ENCODE measurements around the gene SH3GL3.

DNA sequence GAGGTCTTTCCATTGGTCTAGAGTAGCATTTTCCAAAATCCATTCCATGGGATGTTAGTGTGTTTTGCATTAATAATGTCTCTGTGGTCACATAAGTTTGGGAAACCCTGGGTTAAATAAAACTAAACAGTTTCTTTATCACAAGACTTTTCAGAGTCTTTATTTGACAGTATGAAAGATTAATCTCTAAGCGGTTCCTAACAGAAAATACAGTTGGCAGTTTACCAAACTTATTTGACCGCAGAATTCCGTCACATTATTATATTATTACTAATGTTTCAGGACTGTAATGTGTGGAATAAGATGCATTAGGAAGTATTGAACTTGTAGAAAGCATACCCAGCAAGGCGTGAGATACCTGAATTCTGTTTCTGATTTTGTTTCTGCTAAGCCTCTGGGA is 135.2 kb downstream of the SH3GL3 start:
- TF ChIP-seq ZNF274 (IDR thresholded peaks at IDR 0.05; ENCODE audit: low read depth, low read length) (no peak), YY1 (IDR thresholded peaks at IDR 0.05; ENCODE audit: insufficient read depth, insufficient read length) (no peak)

Measured in NT2/D1 (cell line).